AG09319 (cell line): ENCODE measurements around the gene RAD51B.

ENCODE experiments used
- DNase-seq: peaks from one replicate; pipeline ENCODE4 v3.0.0-alpha.2; 2010; ENCODE audit warnings: low read depth; ENCODE audit errors: extremely low read depth
- TF ChIP-seq, protein P1 (sequence below): IDR thresholded peaks from 2 replicates; pipeline ENCODE4 v1.5.1; 2011; ENCODE audit warnings: low read depth, mild to moderate bottlenecking, inconsistent platforms, low read length, moderate library complexity

Gene RAD51B

DNA sequence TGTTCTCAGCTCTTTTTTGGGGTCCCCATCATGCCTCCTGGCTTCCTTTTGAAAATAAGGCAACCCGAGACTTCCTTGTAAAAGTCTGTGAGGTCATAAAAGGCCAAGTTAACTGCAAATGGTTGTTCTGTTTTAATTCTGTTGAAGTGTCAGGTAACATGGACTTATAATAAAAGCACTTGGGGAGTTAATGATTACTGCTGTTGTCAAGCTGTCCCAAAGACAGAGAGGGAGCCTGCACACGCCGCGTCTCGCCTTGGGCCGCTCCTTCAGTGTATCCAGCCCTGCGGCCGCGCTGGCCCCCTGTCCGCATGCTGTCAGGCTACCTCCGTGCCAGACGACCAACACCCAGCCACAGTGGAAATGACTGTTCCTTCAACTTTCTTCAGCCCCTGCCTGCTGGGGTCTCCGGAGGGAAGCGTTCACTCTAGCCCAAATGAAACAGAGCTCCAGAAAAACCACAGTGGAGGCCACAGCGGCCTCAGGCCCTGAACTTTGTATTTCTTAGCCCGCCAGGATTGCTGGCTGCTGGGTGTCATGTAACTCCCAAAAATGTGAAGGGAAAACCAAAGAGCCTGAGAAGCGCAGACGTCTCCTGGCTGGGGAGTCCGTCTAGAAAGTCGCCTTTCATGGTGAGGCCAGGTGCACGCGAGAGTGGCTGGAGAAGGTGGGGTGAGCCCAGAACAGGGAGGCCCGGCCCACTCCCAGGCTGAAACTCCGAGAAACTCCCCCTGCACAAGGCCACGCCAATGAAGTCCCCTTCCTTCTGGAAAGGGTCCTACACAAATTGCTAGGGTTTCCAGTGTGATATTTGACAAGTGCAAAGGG is 784.2 kb downstream of the RAD51B start:
- TF ChIP-seq, protein P1, sequence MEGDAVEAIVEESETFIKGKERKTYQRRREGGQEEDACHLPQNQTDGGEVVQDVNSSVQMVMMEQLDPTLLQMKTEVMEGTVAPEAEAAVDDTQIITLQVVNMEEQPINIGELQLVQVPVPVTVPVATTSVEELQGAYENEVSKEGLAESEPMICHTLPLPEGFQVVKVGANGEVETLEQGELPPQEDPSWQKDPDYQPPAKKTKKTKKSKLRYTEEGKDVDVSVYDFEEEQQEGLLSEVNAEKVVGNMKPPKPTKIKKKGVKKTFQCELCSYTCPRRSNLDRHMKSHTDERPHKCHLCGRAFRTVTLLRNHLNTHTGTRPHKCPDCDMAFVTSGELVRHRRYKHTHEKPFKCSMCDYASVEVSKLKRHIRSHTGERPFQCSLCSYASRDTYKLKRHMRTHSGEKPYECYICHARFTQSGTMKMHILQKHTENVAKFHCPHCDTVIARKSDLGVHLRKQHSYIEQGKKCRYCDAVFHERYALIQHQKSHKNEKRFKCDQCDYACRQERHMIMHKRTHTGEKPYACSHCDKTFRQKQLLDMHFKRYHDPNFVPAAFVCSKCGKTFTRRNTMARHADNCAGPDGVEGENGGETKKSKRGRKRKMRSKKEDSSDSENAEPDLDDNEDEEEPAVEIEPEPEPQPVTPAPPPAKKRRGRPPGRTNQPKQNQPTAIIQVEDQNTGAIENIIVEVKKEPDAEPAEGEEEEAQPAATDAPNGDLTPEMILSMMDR = no peak
- DNase-seq = no peak

DNA sequence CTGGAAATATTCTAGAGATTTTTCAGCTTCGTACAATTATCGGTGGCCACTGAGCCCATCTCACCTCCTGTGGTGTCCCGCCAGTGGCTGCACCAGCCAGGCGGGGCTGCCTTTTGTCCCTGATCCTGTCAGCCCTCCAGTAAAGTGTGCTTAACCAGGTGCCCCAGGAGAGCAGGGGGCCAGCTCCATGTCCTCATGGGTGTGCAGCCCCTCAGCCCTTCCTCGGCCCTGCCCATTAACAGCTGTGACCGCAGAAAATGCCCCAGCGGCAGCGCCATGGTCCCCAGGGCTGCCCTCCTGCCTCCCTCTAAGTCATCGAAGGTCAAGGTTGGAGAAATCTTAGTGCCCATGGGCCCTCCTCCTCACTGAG is 784.8 kb downstream of the RAD51B start:
- no peak for DNase-seq
- TF ChIP-seq, protein P1 = no peak

DNA sequence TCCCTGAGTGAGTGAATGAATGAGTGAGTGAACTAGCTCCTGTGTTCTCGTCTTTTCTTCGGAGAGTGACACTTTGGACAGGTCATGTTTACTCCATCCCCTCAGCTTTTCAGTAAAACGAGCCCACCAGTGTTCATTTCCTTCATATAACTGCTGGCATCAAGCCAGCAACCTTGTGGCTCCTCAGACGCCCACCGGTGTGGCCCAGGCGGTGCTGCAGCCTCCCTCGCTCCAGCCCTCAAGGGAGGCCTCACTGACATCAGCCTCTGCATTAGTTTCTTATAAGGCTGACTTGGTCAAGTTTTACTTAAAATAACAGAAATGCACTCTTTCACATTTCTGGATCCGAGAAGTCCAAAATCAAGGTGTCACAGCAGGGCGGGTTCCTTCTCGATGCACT is 785.2 kb downstream of the RAD51B start:
- DNase-seq = no peak
- TF ChIP-seq, protein P1 = no peak

DNA sequence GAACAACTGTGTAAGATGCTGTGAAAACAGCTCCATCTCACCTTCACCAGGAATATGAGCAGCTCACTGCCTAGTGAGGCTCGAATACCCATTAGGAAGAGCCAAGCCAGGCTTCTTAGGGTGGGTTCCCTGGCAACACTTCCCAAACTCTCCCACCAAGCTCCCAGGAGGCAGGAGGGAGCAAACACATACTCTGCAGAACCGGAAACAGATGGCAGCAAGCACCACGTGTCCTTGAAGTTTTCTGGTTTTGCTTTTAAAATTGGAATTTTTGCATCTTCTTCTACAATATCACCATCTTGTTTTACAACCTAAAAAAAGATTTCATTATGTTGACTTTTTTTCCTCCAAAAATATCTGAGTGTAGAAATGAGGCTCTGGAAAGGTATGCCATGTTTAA is 786.6 kb downstream of the RAD51B start:
- TF ChIP-seq, protein P1 = no peak
- no peak for DNase-seq

DNA sequence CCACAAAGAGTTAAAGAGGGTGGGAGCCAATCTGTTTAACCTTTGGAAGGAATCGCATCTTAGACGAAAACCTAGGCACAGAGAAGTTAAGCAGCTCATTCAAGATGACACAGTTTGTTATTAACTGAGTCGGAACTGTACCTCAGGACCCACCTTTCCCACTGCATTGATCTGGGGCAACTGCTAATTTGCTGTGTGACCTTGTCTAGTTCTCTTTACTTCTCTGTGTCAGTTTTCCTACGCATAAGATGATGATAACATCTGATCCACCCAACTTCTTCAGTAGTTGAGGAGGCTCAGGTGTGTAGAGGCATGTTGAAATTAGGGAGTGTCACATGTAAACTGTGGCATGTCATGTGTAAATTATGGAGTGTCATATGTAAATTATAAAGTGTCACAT is 787.1 kb downstream of the RAD51B start:
- DNase-seq = no peak
- TF ChIP-seq, protein P1 = no peak

DNA sequence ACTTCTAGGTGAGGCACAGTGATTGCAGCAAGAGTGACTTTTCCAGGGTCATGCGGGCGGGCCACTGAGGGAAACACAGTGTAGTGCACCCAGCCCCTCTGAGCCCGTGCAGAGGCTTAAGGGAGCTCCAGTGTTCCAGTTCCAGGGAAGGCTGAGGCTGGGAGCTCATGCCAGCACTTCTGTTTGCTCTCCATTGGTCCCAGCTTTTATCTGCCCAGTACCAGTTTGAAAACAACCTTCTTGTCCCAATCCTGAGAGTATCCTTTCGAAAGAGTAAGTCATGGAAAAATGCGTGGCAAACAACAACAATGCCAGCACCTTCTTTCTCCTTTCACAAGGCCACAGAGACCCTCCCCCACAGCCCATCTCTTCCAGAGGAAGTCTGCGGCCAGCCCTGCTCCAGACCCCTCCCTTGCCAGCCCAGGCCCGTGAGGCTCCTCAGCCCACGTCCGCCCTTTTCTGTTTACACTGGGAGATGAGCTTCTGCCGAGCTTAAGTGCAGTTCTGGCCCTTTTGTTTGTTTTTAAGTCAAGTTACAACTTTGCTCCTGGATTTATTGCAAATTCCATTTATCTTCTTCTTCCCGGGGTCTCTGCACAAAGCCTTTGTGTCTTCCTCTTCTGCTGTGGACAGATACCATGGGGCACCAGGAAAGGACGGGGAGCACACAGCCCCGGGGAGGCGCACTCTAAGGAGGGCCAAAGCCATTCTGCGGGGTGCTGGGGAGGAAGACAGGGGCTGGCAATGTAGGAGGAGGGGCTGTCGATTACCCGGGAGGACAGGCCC is 787.7 kb downstream of the RAD51B start:
- DNase-seq = no peak

More for the DNA sequence above, 787.7 kb downstream of the RAD51B start:
- TF ChIP-seq, protein P1 = no peak
